Measurements from ENCODE around the gene TLDC2. TPM values are rescaled to one million over a fixed set of nuclear protein-coding genes. Genes with fewer than 3 reads are reported as not detected.

The TLDC2 gene
- total and polyA plus RNA-seq, 4 donors, result 0.05 to 0.33 (median 0.08) TPM; not detected in 1

GRCh38 chr20:36893801-36894200 lies 17.9 kb downstream of the TLDC2 start:
- no peaks in the 10 kb centered on the region for H3K4me1 ChIP-seq (ENCODE audit: control insufficient read depth in 4 of 4, insufficient read depth in 4 of 4, low read length in 3 of 4)
- no peaks in the 10 kb centered on the region for H3K9me3 ChIP-seq (ENCODE audit: control insufficient read depth in 4 of 4, low read length in 3 of 4)
- no peaks in the 10 kb centered on the region for H3K27me3 ChIP-seq (ENCODE audit: control insufficient read depth in 4 of 4, insufficient read depth in 4 of 4, low read length in 3 of 4)
- no peak for DNase-seq (ENCODE audit: low spot score)
- WGBS, result 96% methylated on average over 3 of the region's 3 CpGs
- no peak overlapping the region for H3K9ac ChIP-seq (ENCODE audit: low read depth in 1 of 2, low read length in 2 of 2)
- peaks cover 9 to 38% (median 25%) of the 10 kb centered on the region in 4 donors for H3K36me3 ChIP-seq (ENCODE audit: control insufficient read depth in 4 of 4, insufficient read depth in 3 of 4, low read depth in 1 of 4, low read length in 3 of 4)
- no peak overlapping the region for H3K4me3 ChIP-seq (ENCODE audit: low read depth in 1 of 3, low read length in 3 of 3)
- TF ChIP-seq SP1 (IDR thresholded peaks at IDR 0.05) (no peak), HNF4A (conservative IDR thresholded peaks at IDR 0.05) (no peak), REST (IDR thresholded peaks at IDR 0.05) (no peak), NR2F2 (IDR thresholded peaks at IDR 0.05) (no peak), RAD21 (IDR thresholded peaks at IDR 0.05) (no peak), ATF3 (IDR thresholded peaks at IDR 0.05) (no peak), TAF1 (conservative IDR thresholded peaks at IDR 0.05) (no peak), FOXA1 (IDR thresholded peaks at IDR 0.05) (no peak), CTCF (IDR thresholded peaks at IDR 0.05; ENCODE audit: low read depth, low read length, missing input control) (no peak), RXRA (IDR thresholded peaks at IDR 0.05) (no peak), FOXA2 (IDR thresholded peaks at IDR 0.05) (no peak), ZBTB33 (IDR thresholded peaks at IDR 0.05) (no peak), YY1 (IDR thresholded peaks at IDR 0.05) (no peak), GABPA (IDR thresholded peaks at IDR 0.05 in 1 of 2, conservative IDR thresholded peaks at IDR 0.05 in 1 of 2) (no peak), JUND (IDR thresholded peaks at IDR 0.05) (no peak), EGR1 (IDR thresholded peaks at IDR 0.05; ENCODE audit: low read depth in 2 of 2) (no peak), MAX (IDR thresholded peaks at IDR 0.05) (no peak), HNF4G (IDR thresholded peaks at IDR 0.05) (no peak)
- no peak overlapping the region for H3K27ac ChIP-seq (ENCODE audit: low read depth in 1 of 2, low read length in 2 of 2)
